ENCODE measurements around the gene AFDN.

AFDN gene

DNA sequence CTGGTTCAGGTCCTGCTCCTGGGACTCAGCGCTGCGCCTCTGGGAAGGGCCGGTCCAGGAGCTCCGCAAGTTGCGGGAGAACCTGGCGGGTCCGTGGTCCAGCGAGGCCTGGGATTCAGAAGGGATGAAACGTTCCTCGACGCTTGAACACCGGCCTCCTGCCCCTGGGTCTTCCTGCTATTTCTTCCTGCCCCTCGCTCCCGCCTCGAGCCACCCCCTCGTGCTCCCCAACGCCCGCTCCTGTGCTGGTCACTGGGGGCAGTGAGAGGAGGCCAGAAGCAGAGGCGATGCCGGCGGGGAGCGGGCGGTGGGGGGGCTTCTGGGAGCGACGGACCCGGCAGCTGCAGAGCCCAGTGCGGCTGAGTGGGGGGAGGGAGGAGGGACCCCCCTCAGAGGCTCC, 150.0 kb downstream of the AFDN start:
- no peak for TF ChIP-seq CTCF (IDR thresholded peaks at IDR 0.05; ENCODE audit: low read depth, low read length)
- H3K4me3 ChIP-seq (ENCODE audit: low read depth, low read length) = no peak overlapping the region

DNA sequence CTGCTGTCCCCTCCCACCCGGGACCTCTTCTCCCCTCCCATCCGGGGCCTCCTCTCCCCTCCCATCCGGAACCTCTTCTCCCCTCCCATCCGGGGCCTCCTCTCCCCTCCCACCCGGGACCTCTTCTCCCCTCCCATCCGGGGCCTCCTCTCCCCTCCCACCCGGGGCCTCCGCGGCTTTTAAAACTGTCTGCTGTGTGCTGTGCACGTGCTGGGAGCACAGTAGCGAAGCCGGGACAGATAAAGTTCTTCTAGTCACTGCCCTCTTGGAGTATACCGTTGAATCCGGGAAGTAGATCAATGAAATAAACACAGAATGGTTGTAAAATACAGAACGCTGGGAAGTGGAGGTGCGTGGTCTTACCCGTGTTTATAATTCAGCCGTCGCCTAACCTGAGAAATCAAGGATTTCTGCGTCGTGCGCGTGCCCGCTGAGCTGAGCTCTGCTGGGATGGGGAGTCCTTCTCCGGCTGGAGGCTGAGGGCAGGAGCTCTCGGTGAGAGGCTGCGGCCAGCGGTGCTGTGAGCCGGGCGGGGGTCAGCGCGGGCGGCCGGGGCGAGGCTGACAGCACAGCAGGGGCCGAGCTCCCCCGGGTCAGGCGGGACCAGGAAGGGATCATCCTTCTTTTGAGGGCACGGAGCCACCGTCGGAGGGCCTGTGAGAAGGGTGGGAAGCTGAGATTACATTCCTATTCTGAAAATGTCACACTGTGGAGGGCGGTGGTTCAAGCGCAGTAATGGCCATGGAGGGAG, 151.2 kb downstream of the AFDN start:
- H3K4me3 ChIP-seq (ENCODE audit: low read depth, low read length) = no peak overlapping the region
- no peak for TF ChIP-seq CTCF (IDR thresholded peaks at IDR 0.05; ENCODE audit: low read depth, low read length)

- TF ChIP-seq CTCF (IDR thresholded peaks at IDR 0.05; ENCODE audit: low read depth, low read length) = no peak
- H3K4me3 ChIP-seq (ENCODE audit: low read depth, low read length) = no peak overlapping the region
These were observed 151.9 kb downstream of the AFDN start for GRCh38 chr6:167978607-167979006.

GRCh38 chr6:167979436-167980139, 152.9 kb downstream of the AFDN start:
- TF ChIP-seq CTCF (IDR thresholded peaks at IDR 0.05; ENCODE audit: low read depth, low read length) = no peak
- no peak overlapping the region for H3K4me3 ChIP-seq (ENCODE audit: low read depth, low read length)

GRCh38 chr6:167980911-167981580, 154.3 kb downstream of the AFDN start:
- no peak for TF ChIP-seq CTCF (IDR thresholded peaks at IDR 0.05; ENCODE audit: low read depth, low read length)
- H3K4me3 ChIP-seq (ENCODE audit: low read depth, low read length) = no peak overlapping the region

DNA sequence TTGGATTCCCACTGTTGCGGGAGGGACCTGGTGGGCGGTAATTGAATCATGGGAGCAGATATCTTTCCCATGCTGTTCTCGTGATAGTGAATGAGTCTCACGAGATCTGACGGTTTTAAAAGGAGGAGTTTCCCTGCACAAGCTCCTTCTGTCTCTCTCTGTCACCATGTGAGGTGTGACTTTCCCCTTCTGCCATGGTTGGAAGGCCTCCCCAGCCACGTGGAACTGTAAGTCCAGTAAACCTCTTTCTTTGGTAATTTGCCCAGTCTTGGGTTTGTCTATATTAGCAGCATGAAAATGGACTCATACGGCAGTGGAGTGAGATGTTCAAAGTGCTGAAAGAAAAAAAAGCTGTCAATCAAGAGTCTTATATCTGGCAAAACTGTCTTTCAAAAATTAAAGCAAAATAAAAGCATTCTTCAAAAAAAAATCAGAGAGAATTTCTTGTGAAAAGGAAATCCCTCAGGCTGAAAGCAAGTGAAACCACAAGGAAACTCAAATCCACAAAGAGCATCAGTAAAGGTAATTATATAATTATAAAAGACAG, 155.3 kb downstream of the AFDN start:
- H3K4me3 ChIP-seq (ENCODE audit: low read depth, low read length) = no peak overlapping the region
- TF ChIP-seq CTCF (IDR thresholded peaks at IDR 0.05; ENCODE audit: low read depth, low read length) = no peak
